ENCODE data around the gene VPS26C.

GRCh38 chr21:37202221-37203110 lies 64.7 kb downstream of the VPS26C start:
- TF ChIP-seq ZNF76 (CRISPR knock-in tag; IDR thresholded peaks at IDR 0.05; ENCODE audit: borderline replicate concordance) (no peak), ELF4 (CRISPR knock-in tag; IDR thresholded peaks at IDR 0.05) (no peak)

Data from K562 (cell line).